GM18858 (cell line): ENCODE measurements around the gene IGFBP4.
"Not testable (repeated sequence)": the region's sequence is repeated elsewhere in the genome, so short reads cannot be mapped to it uniquely, and the experiment has no call there.

Experiments
- ATAC-seq: cut with Tn5 transposase; IDR thresholded peaks from one replicate; pipeline ENCODE4 v1.9.1; 2021; ENCODE audit not compliant: unreplicated experiment

IGFBP4 gene

GRCh38 chr17:40443196-40443987 is at the start of gene IGFBP4:
Gene IGFBP4 (plus strand): TSS chr17:40443450. CDS start chr17:40443736, 286 bp downstream.
- no peak for ATAC-seq

GRCh38 chr17:40399185-40399584 is 44.1 kb upstream of the IGFBP4 start:
- no peak for ATAC-seq

GRCh38 chr17:40402668-40403067 is 40.6 kb upstream of the IGFBP4 start:
- no peak for ATAC-seq

- no peak for ATAC-seq
Observed at GRCh38 chr17:40404003-40404402, 39.2 kb upstream of the IGFBP4 start.

- no peak for ATAC-seq
Observed at GRCh38 chr17:40407460-40407859, 35.8 kb upstream of the IGFBP4 start.

GRCh38 chr17:40409540-40409939 is 33.7 kb upstream of the IGFBP4 start:
- ATAC-seq = not testable (repeated sequence)

GRCh38 chr17:40410082-40410481 is 33.2 kb upstream of the IGFBP4 start:
- no peak for ATAC-seq

GRCh38 chr17:40411821-40412220 is 31.4 kb upstream of the IGFBP4 start:
- no peak for ATAC-seq

GRCh38 chr17:40412880-40413279 is 30.4 kb upstream of the IGFBP4 start:
- ATAC-seq = no peak

GRCh38 chr17:40414312-40414711 is 28.9 kb upstream of the IGFBP4 start:
- ATAC-seq = not testable (repeated sequence)

GRCh38 chr17:40415390-40415789 is 27.9 kb upstream of the IGFBP4 start:
- no peak for ATAC-seq

GRCh38 chr17:40416671-40417070 is 26.6 kb upstream of the IGFBP4 start:
- no peak for ATAC-seq

- ATAC-seq = no peak
Observed at GRCh38 chr17:40417258-40417608, 26.0 kb upstream of the IGFBP4 start.

GRCh38 chr17:40417609-40418427 is 25.4 kb upstream of the IGFBP4 start, which contains the start of gene TOP2A:
Gene TOP2A (minus strand): TSS chr17:40417896. CDS start chr17:40417791, 105 bp downstream.
- ATAC-seq = peak; percentile 90

GRCh38 chr17:40418428-40418706 is 24.9 kb upstream of the IGFBP4 start:
- ATAC-seq = no peak

GRCh38 chr17:40419559-40420331 is 23.5 kb upstream of the IGFBP4 start:
- no peak for ATAC-seq

- no peak for ATAC-seq
Observed at GRCh38 chr17:40422990-40423633, 20.1 kb upstream of the IGFBP4 start.

GRCh38 chr17:40425741-40426140 is 17.5 kb upstream of the IGFBP4 start:
- no peak for ATAC-seq

- ATAC-seq = no peak
Observed at GRCh38 chr17:40427002-40427491, 16.2 kb upstream of the IGFBP4 start.

GRCh38 chr17:40430272-40431230 is 12.7 kb upstream of the IGFBP4 start:
- no peak for ATAC-seq
